Smooth muscle cell (in vitro differentiated cells): Measurements from ENCODE around the gene PPP1R12A. TPM values are rescaled to one million over a fixed set of nuclear protein-coding genes. Genes with fewer than 3 reads are reported as not detected.

Experiments used
- DNase-seq: peaks from one replicate; lab custom pipeline; 2025; ENCODE audit not compliant: unreplicated experiment; lab: John Stamatoyannopoulos, UW
- H2AFZ ChIP-seq: fragments of 200-600 bp; sonication (generic); 2 replicates; pipeline ENCODE4 v1.6.0; 2016; ENCODE audit warnings: antibody characterized with exemption, low read depth, mild to moderate bottlenecking
- H3F3A ChIP-seq: fragments of 200-600 bp; sonication (generic); 2 replicates; pipeline ENCODE4 v1.6.0; 2017; ENCODE audit warnings: antibody characterized with exemption, low read depth
- H3K27ac ChIP-seq: fragments of 200-600 bp; sonication (generic); 2 replicates; pipeline ENCODE4 v1.5.1; 2016; ENCODE audit warnings: low read depth, mild to moderate bottlenecking
- H3K27me3 ChIP-seq: fragments of 200-600 bp; sonication (generic); 2 replicates; pipeline ENCODE4 v1.6.1; 2016; ENCODE audit warnings: low read depth, mild to moderate bottlenecking
- H3K36me3 ChIP-seq: fragments of 200-600 bp; sonication (generic); 2 replicates; pipeline ENCODE4 v1.5.1; 2016; ENCODE audit warnings: low read depth
- H3K4me1 ChIP-seq: fragments of 200-600 bp; sonication (generic); 2 replicates; pipeline ENCODE4 v1.5.1; 2016; ENCODE audit warnings: low read depth
- H3K4me2 ChIP-seq: fragments of 200-600 bp; sonication (generic); 2 replicates; pipeline ENCODE4 v1.6.0; 2016; ENCODE audit warnings: mild to moderate bottlenecking
- H3K4me3 ChIP-seq: fragments of 200-600 bp; sonication (generic); 2 replicates; pipeline ENCODE4 v1.5.1; 2016; ENCODE audit warnings: mild to moderate bottlenecking
- H3K79me2 ChIP-seq: fragments of 200-600 bp; sonication (generic); 2 replicates; pipeline ENCODE4 v1.6.0; 2016; ENCODE audit warnings: low read depth, mild to moderate bottlenecking
- H3K9ac ChIP-seq: fragments of 200-600 bp; sonication (generic); 2 replicates; pipeline ENCODE4 v1.6.0; 2016; ENCODE audit warnings: low read depth
- H3K9me3 ChIP-seq: fragments of 200-600 bp; sonication (generic); replicated peaks from 2 replicates; pipeline ENCODE4 v1.5.1; 2016; ENCODE audit warnings: low read depth
- H4K20me1 ChIP-seq: fragments of 200-600 bp; sonication (generic); 2 replicates; pipeline ENCODE4 v1.6.0; 2016; ENCODE audit warnings: low read depth
- WGBS: methylation state at CpG from one replicate; pipeline ENCODE4 v1.1.7; 2016; ENCODE audit warnings: low lambda C conversion rate; 5-methylcytosine and 5-hydroxymethylcytosine counted together
- polyA plus RNA-seq: library from polyadenylated mRNA; unstranded; fragments of >200 nt; fragmentation: Nextera tagmentation; extraction: Ambion mirVana; gene quantifications from 2 replicates; pipeline ENCODE4 v1.2.1, GENCODE V29; 2016
- total RNA-seq: library from RNA; depleted of rRNA; stranded (reverse); fragments of >200 nt; gene quantifications from 2 replicates; pipeline ENCODE4 v1.2.3, GENCODE V29; 2014
- TF ChIP-seq, protein P1 (sequence below): fragments of 200-600 bp; sonication (generic); IDR thresholded peaks from 2 replicates; pipeline ENCODE4 v1.5.1; 2017; ENCODE audit warnings: borderline replicate concordance, mild to moderate bottlenecking, antibody characterized with exemption; ENCODE audit not compliant: insufficient read depth, poor library complexity, severe bottlenecking

Gene PPP1R12A
- total and polyA plus RNA-seq, 2 experiments from 2014 or later = 98.7 to 102 TPM

GRCh38 chr12:79764641-79765040, 170.3 kb downstream of the PPP1R12A start:
- no peak overlapping the region for H3K4me2 ChIP-seq
- no peak overlapping the region for H2AFZ ChIP-seq
- no peak for DNase-seq
- no peak overlapping the region for H3K9ac ChIP-seq
- H3K9me3 ChIP-seq = no peaks in the 10 kb centered on the region
- TF ChIP-seq, protein P1, sequence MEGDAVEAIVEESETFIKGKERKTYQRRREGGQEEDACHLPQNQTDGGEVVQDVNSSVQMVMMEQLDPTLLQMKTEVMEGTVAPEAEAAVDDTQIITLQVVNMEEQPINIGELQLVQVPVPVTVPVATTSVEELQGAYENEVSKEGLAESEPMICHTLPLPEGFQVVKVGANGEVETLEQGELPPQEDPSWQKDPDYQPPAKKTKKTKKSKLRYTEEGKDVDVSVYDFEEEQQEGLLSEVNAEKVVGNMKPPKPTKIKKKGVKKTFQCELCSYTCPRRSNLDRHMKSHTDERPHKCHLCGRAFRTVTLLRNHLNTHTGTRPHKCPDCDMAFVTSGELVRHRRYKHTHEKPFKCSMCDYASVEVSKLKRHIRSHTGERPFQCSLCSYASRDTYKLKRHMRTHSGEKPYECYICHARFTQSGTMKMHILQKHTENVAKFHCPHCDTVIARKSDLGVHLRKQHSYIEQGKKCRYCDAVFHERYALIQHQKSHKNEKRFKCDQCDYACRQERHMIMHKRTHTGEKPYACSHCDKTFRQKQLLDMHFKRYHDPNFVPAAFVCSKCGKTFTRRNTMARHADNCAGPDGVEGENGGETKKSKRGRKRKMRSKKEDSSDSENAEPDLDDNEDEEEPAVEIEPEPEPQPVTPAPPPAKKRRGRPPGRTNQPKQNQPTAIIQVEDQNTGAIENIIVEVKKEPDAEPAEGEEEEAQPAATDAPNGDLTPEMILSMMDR = no peak
- no peaks in the 10 kb centered on the region for H3K4me1 ChIP-seq
- H3K27me3 ChIP-seq = no peaks in the 10 kb centered on the region
- H3F3A ChIP-seq = peaks cover 4% of the 10 kb centered on the region
- no peaks in the 10 kb centered on the region for H3K36me3 ChIP-seq
- no peak overlapping the region for H3K27ac ChIP-seq
- no peaks in the 10 kb centered on the region for H3K79me2 ChIP-seq
- H3K4me3 ChIP-seq = no peak overlapping the region
- 90% methylated on average over 3 of the region's 3 CpGs for WGBS
- no peaks in the 10 kb centered on the region for H4K20me1 ChIP-seq

DNA sequence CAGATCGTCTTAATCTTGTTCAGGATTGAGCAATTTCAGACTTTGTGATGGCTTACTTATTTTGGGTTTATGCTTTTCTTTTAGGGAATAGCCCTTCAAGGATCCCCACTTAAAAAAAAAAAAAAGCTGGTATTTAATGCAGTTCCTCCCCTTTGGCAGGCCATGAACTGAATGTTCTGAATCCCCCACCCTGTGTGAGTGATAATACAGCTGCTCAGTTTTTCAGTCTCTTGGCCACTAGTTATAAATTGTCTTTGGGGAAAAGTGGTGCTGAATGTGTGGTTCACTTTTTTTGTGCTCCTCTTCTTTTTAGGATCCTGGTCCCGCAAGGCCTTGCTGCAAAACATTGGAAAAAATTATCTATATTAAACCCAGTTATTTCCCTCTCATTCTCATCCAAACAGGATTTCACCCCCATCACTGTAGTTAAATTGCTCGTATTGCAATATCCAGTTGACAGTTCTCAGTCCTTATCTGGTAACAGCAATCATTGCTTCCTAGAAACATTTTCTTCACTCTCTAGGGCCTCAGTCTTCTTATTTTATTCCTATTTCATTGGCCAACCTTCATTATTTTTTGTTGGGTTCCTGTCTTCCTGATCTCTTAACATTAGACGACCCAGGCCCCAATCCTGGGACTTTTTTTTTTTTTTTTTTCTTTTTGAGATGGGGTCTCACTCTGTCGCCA, 171.0 kb downstream of the PPP1R12A start:
- no peak for DNase-seq
- Histone ChIP-seq H3K4me3 (no peak overlapping the region), H3K4me1 (no peaks in the 10 kb centered on the region), H4K20me1 (no peaks in the 10 kb centered on the region), H3K9ac (no peak overlapping the region), H3K79me2 (no peaks in the 10 kb centered on the region), H3K27me3 (no peaks in the 10 kb centered on the region), H3K27ac (no peak overlapping the region), H3F3A (no peaks in the 10 kb centered on the region), H3K4me2 (no peak overlapping the region), H3K9me3 (no peaks in the 10 kb centered on the region), H3K36me3 (no peaks in the 10 kb centered on the region), H2AFZ (no peak overlapping the region)
- WGBS = 92% methylated on average over 5 of the region's 5 CpGs
- TF ChIP-seq, protein P1 = no peak

DNA sequence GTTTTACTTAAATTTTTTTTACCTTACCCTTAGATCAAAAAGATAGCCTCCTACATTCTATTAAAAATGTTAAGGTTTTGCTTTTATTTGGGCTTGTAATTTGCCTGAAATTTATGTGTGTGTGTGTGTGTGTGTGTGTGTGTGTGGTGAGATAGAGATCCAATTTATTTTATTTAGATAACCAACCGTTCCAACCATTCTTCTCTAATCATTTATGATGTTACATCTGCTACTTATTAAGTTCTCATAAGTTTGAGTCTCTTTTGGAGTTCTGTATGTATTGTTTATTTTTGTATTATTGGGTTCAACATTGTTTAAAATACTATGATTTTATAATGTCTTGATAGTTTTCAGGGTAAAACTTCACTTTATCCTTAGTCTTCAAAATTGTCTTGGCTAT, 173.6 kb downstream of the PPP1R12A start:
- Histone ChIP-seq H3K27me3 (no peaks in the 10 kb centered on the region), H3K27ac (no peak overlapping the region), H3K4me2 (no peak overlapping the region), H2AFZ (no peak overlapping the region), H3K36me3 (no peaks in the 10 kb centered on the region), H3K79me2 (no peaks in the 10 kb centered on the region), H3K4me3 (no peak overlapping the region), H3K9ac (no peak overlapping the region), H4K20me1 (no peaks in the 10 kb centered on the region), H3K4me1 (no peaks in the 10 kb centered on the region), H3K9me3 (no peaks in the 10 kb centered on the region), H3F3A (no peaks in the 10 kb centered on the region)
- WGBS = 89% methylated on average over 1 of the region's 1 CpG
- DNase-seq = no peak
- TF ChIP-seq, protein P1 = no peak

DNA sequence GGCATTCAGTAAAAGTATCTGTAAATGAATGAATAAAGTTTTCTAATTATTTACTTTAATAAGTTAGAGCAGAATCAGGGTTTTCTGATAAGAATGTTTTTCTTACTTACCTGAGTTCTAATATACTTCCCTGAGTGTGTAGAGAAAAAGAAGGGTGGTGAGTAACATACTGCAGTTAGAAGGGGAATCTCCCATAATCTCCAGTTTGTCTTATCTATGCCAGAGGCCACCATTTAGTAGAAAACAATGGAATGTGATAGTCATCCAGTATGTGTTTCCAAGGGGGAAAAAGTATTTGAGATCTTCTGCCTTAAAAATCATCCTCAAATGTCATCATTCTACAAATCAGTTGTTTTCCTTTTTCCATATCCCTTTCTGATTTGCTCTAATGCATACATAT, 187.6 kb downstream of the PPP1R12A start:
- Histone ChIP-seq H3K4me3 (no peak overlapping the region), H3K4me2 (no peak overlapping the region), H2AFZ (no peak overlapping the region), H3K9ac (no peak overlapping the region), H3K9me3 (no peaks in the 10 kb centered on the region), H3K27ac (no peak overlapping the region), H3K4me1 (no peaks in the 10 kb centered on the region), H3K36me3 (no peaks in the 10 kb centered on the region), H4K20me1 (no peaks in the 10 kb centered on the region), H3K27me3 (no peaks in the 10 kb centered on the region), H3F3A (no peaks in the 10 kb centered on the region), H3K79me2 (no peaks in the 10 kb centered on the region)
- no peak for DNase-seq
- TF ChIP-seq, protein P1 = no peak
